ENCODE measurements around the gene NRAS. TPM values are rescaled to one million over a fixed set of nuclear protein-coding genes. Genes with fewer than 3 reads are reported as not detected.

NRAS gene
- total and polyA plus RNA-seq, 2 experiments from 2014 or later: 25.7 to 79.4 TPM

- Histone ChIP-seq H3K9me2 (replicated peaks; ENCODE audit: insufficient read depth) (no peaks in the 10 kb centered on the region), H3K36me3 (replicated peaks; ENCODE audit: insufficient read depth, low read depth) (no peaks in the 10 kb centered on the region), H3K79me2 (no peaks in the 10 kb centered on the region), H2AFZ (no peak overlapping the region), H3K4me1 (ENCODE audit: insufficient read depth) (no peaks in the 10 kb centered on the region), H3K4me2 (no peak overlapping the region), H3K4me3 (no peak overlapping the region), H3K9me3 (ENCODE audit: low read depth) (no peaks in the 10 kb centered on the region), H3K27ac (no peak overlapping the region), H3K27me3 (peaks cover 7% of the 10 kb centered on the region), H4K20me1 (ENCODE audit: insufficient read depth, poor library complexity, severe bottlenecking) (no peaks in the 10 kb centered on the region)
- WGBS (ENCODE audit: low lambda C conversion rate, missing lambda C conversion rate): 31% methylated on average over 2 of the region's 2 CpGs
- TF ChIP-seq EZH2 (IDR thresholded peaks at IDR 0.05; ENCODE audit: borderline replicate concordance) (no peak), CTCF (IDR thresholded peaks at IDR 0.05; ENCODE audit: poor library complexity) (no peak), EZH2phosphoT487 (IDR thresholded peaks at IDR 0.05; ENCODE audit: low read depth, severe bottlenecking, unreplicated experiment) (no peak)
- DNase-seq (ENCODE audit: low spot score): no peak
Observed at GRCh38 chr1:114660238-114660637, 56.3 kb downstream of the NRAS start.

Small RNAs within 50 kb of the gene (small RNA-seq; reads per million reads assigned to genes)
- gene RN7SL432P (not detected), gene RNY1P13 (not detected)

Other genes with a start within 250 kb of the NRAS start
- 33.3 and 41.1 TPM in 2 replicates for gene TRIM33, start 205.6 kb downstream of the NRAS start, total RNA-seq
- 27.5 and 32.9 TPM in 2 replicates for gene TRIM33, start 205.6 kb downstream of the NRAS start, polyA plus RNA-seq
- gene BCAS2, start 135.2 kb downstream of the NRAS start, total RNA-seq: 47.8 and 53.5 TPM in 2 replicates
- gene BCAS2, start 135.2 kb downstream of the NRAS start, polyA plus RNA-seq: 51.9 and 58.0 TPM in 2 replicates
- gene DENND2C, start 46.7 kb downstream of the NRAS start, total RNA-seq: 3.0 and 5.6 TPM in 2 replicates
- 1.4 and 1.8 TPM in 2 replicates for gene DENND2C, start 46.7 kb downstream of the NRAS start, polyA plus RNA-seq
- not detected in 2 replicates for gene AMPD1, start 21.2 kb downstream of the NRAS start, total RNA-seq
- not detected in 2 replicates for gene AMPD1, start 21.2 kb downstream of the NRAS start, polyA plus RNA-seq
- 800 and 802 TPM in 2 replicates for gene CSDE1, start 41.2 kb upstream of the NRAS start, total RNA-seq
- 152 and 161 TPM in 2 replicates for gene CSDE1, start 41.2 kb upstream of the NRAS start, polyA plus RNA-seq
- 50.1 and 65.2 TPM in 2 replicates for gene SIKE1, start 63.9 kb upstream of the NRAS start, total RNA-seq
- gene SIKE1, start 63.9 kb upstream of the NRAS start, polyA plus RNA-seq: 31.9 and 40.5 TPM in 2 replicates
- not detected in 2 replicates for gene SYCP1, start 138.1 kb upstream of the NRAS start, total RNA-seq
- not detected in 2 replicates for gene SYCP1, start 138.1 kb upstream of the NRAS start, polyA plus RNA-seq